ENCODE results near the gene PIK3C2G. TPM values are rescaled to one million over a fixed set of nuclear protein-coding genes. Genes with fewer than 3 reads are reported as not detected.

PIK3C2G gene
- polyA plus RNA-seq, 1 of the 3 experiments (the other 2 are of a cell fraction), result 0.02 TPM

- Histone ChIP-seq H3K9me3 (no peaks in the 10 kb centered on the region), H3K4me3 (ENCODE audit: low read depth in 2 of 2, low read length in 1 of 2) (no peak overlapping the region), H3F3A (replicated peaks; ENCODE audit: insufficient read depth) (no peaks in the 10 kb centered on the region), H3K4me1 (ENCODE audit: control insufficient read depth in 1 of 2, insufficient read depth in 2 of 2, low read depth in 1 of 2, low read length in 1 of 2) (no peaks in the 10 kb centered on the region), H3K9me2 (no peaks in the 10 kb centered on the region), H3K9ac (no peak overlapping the region), H3K27me3 (ENCODE audit: insufficient read depth) (no peaks in the 10 kb centered on the region), H3K4me2 (no peak overlapping the region), H2AFZ (ENCODE audit: low read depth) (no peak overlapping the region), H3K79me2 (ENCODE audit: insufficient read depth) (no peaks in the 10 kb centered on the region), H3K36me3 (replicated peaks in 1 of 2; ENCODE audit: control insufficient read depth in 1 of 2, insufficient read depth in 2 of 2, low read length in 1 of 2) (no peaks in the 10 kb centered on the region), H3K27ac (ENCODE audit: low read depth in 2 of 2, low read length in 1 of 2) (no peak overlapping the region), H4K20me1 (ENCODE audit: insufficient read depth) (no peaks in the 10 kb centered on the region)
- ChIA-PET CTCF (no interaction called here), POLR2A (no interaction called here)
- whole genome bisulfite sequencing (ENCODE audit: low lambda C conversion rate), result 45% methylated on average over 5 of the region's 5 CpGs
- no peak for DNase-seq
- TF ChIP-seq REST (IDR thresholded peaks at IDR 0.05; ENCODE audit: low read depth, low read length) (no peak), TCF12 (IDR thresholded peaks at IDR 0.05) (no peak), IRF3 (IDR thresholded peaks at IDR 0.05; ENCODE audit: low read depth, low read length) (no peak), JUND (IDR thresholded peaks at IDR 0.05) (no peak), CHD2 (IDR thresholded peaks at IDR 0.05; ENCODE audit: low read length, partially characterized antibody) (no peak)
Observed at GRCh38 chr12:18443768-18444437, 182.6 kb downstream of the PIK3C2G start.

GRCh38 chr12:18446061-18446644 is 184.8 kb downstream of the PIK3C2G start:
- 15% methylated on average over 3 of the region's 3 CpGs for WGBS (ENCODE audit: low lambda C conversion rate)
- TF ChIP-seq MEF2A (IDR thresholded peaks at IDR 0.05; ENCODE audit: borderline replicate concordance, low read depth) (no peak), RXRA (IDR thresholded peaks at IDR 0.05; ENCODE audit: borderline replicate concordance, low read depth) (no peak), GABPA (IDR thresholded peaks at IDR 0.05; ENCODE audit: low read depth) (no peak), ZBTB33 (IDR thresholded peaks at IDR 0.05; ENCODE audit: borderline replicate concordance, low read depth) (no peak), RFX5 (IDR thresholded peaks at IDR 0.05; ENCODE audit: low read length) (no peak), YY1 (IDR thresholded peaks at IDR 0.05; ENCODE audit: low read depth) (no peak), FOXM1 (IDR thresholded peaks at IDR 0.05; ENCODE audit: low read depth) (no peak), SIN3A (IDR thresholded peaks at IDR 0.05; ENCODE audit: borderline replicate concordance, low read depth, low read length) (no peak), CTCF (IDR thresholded peaks at IDR 0.05) (no peak)
- no peak overlapping the region for H3K4me2 ChIP-seq
- H4K20me1 ChIP-seq (ENCODE audit: insufficient read depth), result no peaks in the 10 kb centered on the region
- H2AFZ ChIP-seq (ENCODE audit: low read depth), result 0 out of 2 replicates have a peak overlapping the region, but pooled peaks have one; percentile 18
- ChIA-PET POLR2A (no interaction called here), CTCF (no interaction called here)
- H3K4me3 ChIP-seq (ENCODE audit: low read depth in 2 of 2, low read length in 1 of 2), result no peak overlapping the region
- no peak overlapping the region for H3K27ac ChIP-seq (ENCODE audit: low read depth in 2 of 2, low read length in 1 of 2)
- no peaks in the 10 kb centered on the region for H3K27me3 ChIP-seq (ENCODE audit: insufficient read depth)
- H3F3A ChIP-seq (replicated peaks; ENCODE audit: insufficient read depth), result no peaks in the 10 kb centered on the region
- H3K36me3 ChIP-seq (replicated peaks in 1 of 2; ENCODE audit: control insufficient read depth in 1 of 2, insufficient read depth in 2 of 2, low read length in 1 of 2), result no peaks in the 10 kb centered on the region
- no peaks in the 10 kb centered on the region for H3K9me2 ChIP-seq
- H3K9ac ChIP-seq, result no peak overlapping the region
- no peak for DNase-seq
- H3K9me3 ChIP-seq, result no peaks in the 10 kb centered on the region
- no peaks in the 10 kb centered on the region for H3K4me1 ChIP-seq (ENCODE audit: control insufficient read depth in 1 of 2, insufficient read depth in 2 of 2, low read depth in 1 of 2, low read length in 1 of 2)
- H3K79me2 ChIP-seq (ENCODE audit: insufficient read depth), result no peaks in the 10 kb centered on the region

All from SK-N-SH (cell line).